Measurements from ENCODE around the gene EXOSC7.

- TF ChIP-seq CTCF (conservative IDR thresholded peaks at IDR 0.05 in 1 of 2, IDR thresholded peaks at IDR 0.05 in 1 of 2; ENCODE audit: extremely low read depth in 1 of 2, insufficient read depth in 1 of 2, low read depth in 1 of 2, low read length in 2 of 2) (no peak), EZH2 (IDR thresholded peaks at IDR 0.05; ENCODE audit: borderline replicate concordance, low read length) (no peak)
Observed at GRCh38 chr3:45023675-45024074, 47.6 kb downstream of the EXOSC7 start.
